HG03558 (cell line): ENCODE results near the gene PIPOX.

Experiments
- ATAC-seq: cut with Tn5 transposase; IDR thresholded peaks from one replicate; pipeline ENCODE4 v1.9.1; 2021; ENCODE audit warnings: moderate number of reproducible peaks; ENCODE audit not compliant: unreplicated experiment; ENCODE audit errors: extremely low read depth

The PIPOX gene

GRCh38 chr17:29042679-29043538 lies at the start of gene PIPOX:
TSS of gene PIPOX (plus strand) at chr17:29043141. CDS start at chr17:29043226, 85 bp downstream.
- ATAC-seq, result no peak

- no peak for ATAC-seq
Observed at GRCh38 chr17:28993645-28994426, 49.1 kb upstream of the PIPOX start.

- ATAC-seq, result no peak
Observed at GRCh38 chr17:28996554-28997096, 46.3 kb upstream of the PIPOX start.

- no peak for ATAC-seq
Observed at GRCh38 chr17:28997806-28998205, 45.1 kb upstream of the PIPOX start.

GRCh38 chr17:28999206-28999605 lies 43.7 kb upstream of the PIPOX start:
- ATAC-seq, result no peak

GRCh38 chr17:29000973-29001372 lies 42.0 kb upstream of the PIPOX start:
- no peak for ATAC-seq

GRCh38 chr17:29002811-29003210 lies 40.1 kb upstream of the PIPOX start:
- ATAC-seq, result no peak

GRCh38 chr17:29003289-29003688 lies 39.7 kb upstream of the PIPOX start:
- no peak for ATAC-seq

- ATAC-seq, result no peak
Observed at GRCh38 chr17:29004081-29004692, 38.8 kb upstream of the PIPOX start.

- ATAC-seq, result no peak
Observed at GRCh38 chr17:29005936-29006511, 36.9 kb upstream of the PIPOX start, which contains the start of gene SEZ6. TSS of gene SEZ6 (minus strand) at chr17:29006033. CDS start at chr17:29005869, 164 bp downstream.

- no peak for ATAC-seq
Observed at GRCh38 chr17:29007456-29007855, 35.5 kb upstream of the PIPOX start.

GRCh38 chr17:29007860-29008455 lies 35.0 kb upstream of the PIPOX start:
- no peak for ATAC-seq

- no peak for ATAC-seq
Observed at GRCh38 chr17:29008591-29008990, 34.4 kb upstream of the PIPOX start.

- ATAC-seq, result no peak
Observed at GRCh38 chr17:29010129-29010528, 32.8 kb upstream of the PIPOX start.

- ATAC-seq, result no peak
Observed at GRCh38 chr17:29010586-29010985, 32.4 kb upstream of the PIPOX start.

GRCh38 chr17:29012535-29012934 lies 30.4 kb upstream of the PIPOX start:
- no peak for ATAC-seq

- ATAC-seq, result no peak
Observed at GRCh38 chr17:29014716-29015115, 28.2 kb upstream of the PIPOX start.

- no peak for ATAC-seq
Observed at GRCh38 chr17:29016345-29017210, 26.4 kb upstream of the PIPOX start.
